WTC11 (cell line): ENCODE data around the gene TBC1D4.

Source experiments
- CBFB ChIP-seq: sonication (generic); formaldehyde crosslinking; IDR thresholded peaks from 2 replicates; pipeline ENCODE4 v1.8.1; 2022; ENCODE audit warnings: mild to moderate bottlenecking, low read depth, missing genetic modification reagents
- CREB1 ChIP-seq: sonication (generic); formaldehyde crosslinking; IDR thresholded peaks from 2 replicates; pipeline ENCODE4 v1.8.0; 2023; ENCODE audit warnings: mild to moderate bottlenecking, missing genetic modification reagents
- CREM ChIP-seq: sonication (generic); formaldehyde crosslinking; IDR thresholded peaks from 2 replicates; pipeline ENCODE4 v1.8.1; 2022; ENCODE audit warnings: mild to moderate bottlenecking, missing genetic modification reagents, moderate library complexity
- KAT7 ChIP-seq: sonication (generic); formaldehyde crosslinking; IDR thresholded peaks from 2 replicates; pipeline ENCODE4 v1.8.1; 2023; ENCODE audit warnings: missing genetic modification reagents, mild to moderate bottlenecking, borderline replicate concordance
- MYBL2 ChIP-seq: sonication (generic); formaldehyde crosslinking; IDR thresholded peaks from 2 replicates; pipeline ENCODE4 v1.8.1; 2023; ENCODE audit warnings: mild to moderate bottlenecking, moderate library complexity, missing genetic modification reagents
- NFE2L1 ChIP-seq: sonication (generic); formaldehyde crosslinking; IDR thresholded peaks from 2 replicates; pipeline ENCODE4 v1.8.1; 2023; ENCODE audit warnings: missing genetic modification reagents
- TEAD4 ChIP-seq: sonication (generic); formaldehyde crosslinking; IDR thresholded peaks from 2 replicates; pipeline ENCODE4 v1.8.0; 2022; ENCODE audit warnings: mild to moderate bottlenecking, missing genetic modification reagents
- ZNF121 ChIP-seq: sonication (generic); formaldehyde crosslinking; IDR thresholded peaks from 2 replicates; pipeline ENCODE4 v1.8.0; 2023; ENCODE audit warnings: missing genetic modification reagents
- TF ChIP-seq, protein P1 (sequence below): fragments of 200-600 bp; IDR thresholded peaks from 2 replicates; pipeline ENCODE4 v1.8.0; 2022; ENCODE audit warnings: antibody characterized with exemption
- TF ChIP-seq, protein P2 (sequence below): fragments of 250-450 bp; sonication (Bioruptor Pico); IDR thresholded peaks from 2 replicates; pipeline ENCODE4 v1.9.0; 2021; ENCODE audit warnings: mild to moderate bottlenecking, borderline replicate concordance
- TF ChIP-seq, protein P3 (sequence below): sonication (generic); formaldehyde crosslinking; IDR thresholded peaks from 2 replicates; pipeline ENCODE4 v1.8.0; 2023; ENCODE audit warnings: mild to moderate bottlenecking, missing genetic modification reagents
- TF ChIP-seq, protein P4 (sequence below): sonication (generic); formaldehyde crosslinking; IDR thresholded peaks from 2 replicates; pipeline ENCODE4 v1.8.1; 2022; ENCODE audit warnings: mild to moderate bottlenecking, moderate library complexity, missing genetic modification reagents
- TF ChIP-seq, protein P5 (sequence below): sonication (generic); formaldehyde crosslinking; IDR thresholded peaks from 2 replicates; pipeline ENCODE4 v1.8.0; 2023; ENCODE audit warnings: missing genetic modification reagents
- TF ChIP-seq, protein P6 (sequence below): sonication (generic); formaldehyde crosslinking; IDR thresholded peaks from 2 replicates; pipeline ENCODE4 v1.8.0; 2023; ENCODE audit warnings: missing genetic modification reagents, mild to moderate bottlenecking, borderline replicate concordance

DNA sequence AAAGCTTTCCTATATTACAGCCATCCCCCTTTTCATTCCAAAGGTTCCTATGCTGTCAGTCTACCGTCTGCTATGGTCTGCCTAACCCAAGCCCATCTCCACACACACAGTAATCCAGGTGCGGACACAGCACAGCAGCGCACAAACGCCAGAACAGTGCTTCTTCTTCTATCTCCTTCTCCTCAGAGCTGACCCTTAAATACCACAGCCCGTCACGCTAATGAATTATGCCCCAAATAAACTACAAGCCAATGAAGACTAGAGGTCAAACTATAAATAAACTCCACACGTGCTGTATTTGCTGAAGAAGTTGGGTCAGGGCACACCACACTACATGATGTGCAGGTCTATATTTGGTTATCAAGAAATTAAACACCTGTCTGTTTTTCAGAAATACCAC, 71.8 kb downstream of the TBC1D4 start:
- TF ChIP-seq KAT7 (CRISPR knock-in tag): no peak
- no peak for TF ChIP-seq MYBL2
- no peak for TF ChIP-seq CBFB (CRISPR knock-in tag)
- TF ChIP-seq, protein P1, sequence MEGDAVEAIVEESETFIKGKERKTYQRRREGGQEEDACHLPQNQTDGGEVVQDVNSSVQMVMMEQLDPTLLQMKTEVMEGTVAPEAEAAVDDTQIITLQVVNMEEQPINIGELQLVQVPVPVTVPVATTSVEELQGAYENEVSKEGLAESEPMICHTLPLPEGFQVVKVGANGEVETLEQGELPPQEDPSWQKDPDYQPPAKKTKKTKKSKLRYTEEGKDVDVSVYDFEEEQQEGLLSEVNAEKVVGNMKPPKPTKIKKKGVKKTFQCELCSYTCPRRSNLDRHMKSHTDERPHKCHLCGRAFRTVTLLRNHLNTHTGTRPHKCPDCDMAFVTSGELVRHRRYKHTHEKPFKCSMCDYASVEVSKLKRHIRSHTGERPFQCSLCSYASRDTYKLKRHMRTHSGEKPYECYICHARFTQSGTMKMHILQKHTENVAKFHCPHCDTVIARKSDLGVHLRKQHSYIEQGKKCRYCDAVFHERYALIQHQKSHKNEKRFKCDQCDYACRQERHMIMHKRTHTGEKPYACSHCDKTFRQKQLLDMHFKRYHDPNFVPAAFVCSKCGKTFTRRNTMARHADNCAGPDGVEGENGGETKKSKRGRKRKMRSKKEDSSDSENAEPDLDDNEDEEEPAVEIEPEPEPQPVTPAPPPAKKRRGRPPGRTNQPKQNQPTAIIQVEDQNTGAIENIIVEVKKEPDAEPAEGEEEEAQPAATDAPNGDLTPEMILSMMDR: no peak
- TF ChIP-seq, protein P2, sequence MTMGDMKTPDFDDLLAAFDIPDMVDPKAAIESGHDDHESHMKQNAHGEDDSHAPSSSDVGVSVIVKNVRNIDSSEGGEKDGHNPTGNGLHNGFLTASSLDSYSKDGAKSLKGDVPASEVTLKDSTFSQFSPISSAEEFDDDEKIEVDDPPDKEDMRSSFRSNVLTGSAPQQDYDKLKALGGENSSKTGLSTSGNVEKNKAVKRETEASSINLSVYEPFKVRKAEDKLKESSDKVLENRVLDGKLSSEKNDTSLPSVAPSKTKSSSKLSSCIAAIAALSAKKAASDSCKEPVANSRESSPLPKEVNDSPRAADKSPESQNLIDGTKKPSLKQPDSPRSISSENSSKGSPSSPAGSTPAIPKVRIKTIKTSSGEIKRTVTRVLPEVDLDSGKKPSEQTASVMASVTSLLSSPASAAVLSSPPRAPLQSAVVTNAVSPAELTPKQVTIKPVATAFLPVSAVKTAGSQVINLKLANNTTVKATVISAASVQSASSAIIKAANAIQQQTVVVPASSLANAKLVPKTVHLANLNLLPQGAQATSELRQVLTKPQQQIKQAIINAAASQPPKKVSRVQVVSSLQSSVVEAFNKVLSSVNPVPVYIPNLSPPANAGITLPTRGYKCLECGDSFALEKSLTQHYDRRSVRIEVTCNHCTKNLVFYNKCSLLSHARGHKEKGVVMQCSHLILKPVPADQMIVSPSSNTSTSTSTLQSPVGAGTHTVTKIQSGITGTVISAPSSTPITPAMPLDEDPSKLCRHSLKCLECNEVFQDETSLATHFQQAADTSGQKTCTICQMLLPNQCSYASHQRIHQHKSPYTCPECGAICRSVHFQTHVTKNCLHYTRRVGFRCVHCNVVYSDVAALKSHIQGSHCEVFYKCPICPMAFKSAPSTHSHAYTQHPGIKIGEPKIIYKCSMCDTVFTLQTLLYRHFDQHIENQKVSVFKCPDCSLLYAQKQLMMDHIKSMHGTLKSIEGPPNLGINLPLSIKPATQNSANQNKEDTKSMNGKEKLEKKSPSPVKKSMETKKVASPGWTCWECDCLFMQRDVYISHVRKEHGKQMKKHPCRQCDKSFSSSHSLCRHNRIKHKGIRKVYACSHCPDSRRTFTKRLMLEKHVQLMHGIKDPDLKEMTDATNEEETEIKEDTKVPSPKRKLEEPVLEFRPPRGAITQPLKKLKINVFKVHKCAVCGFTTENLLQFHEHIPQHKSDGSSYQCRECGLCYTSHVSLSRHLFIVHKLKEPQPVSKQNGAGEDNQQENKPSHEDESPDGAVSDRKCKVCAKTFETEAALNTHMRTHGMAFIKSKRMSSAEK (CRISPR knock-in tag): no peak
- TF ChIP-seq, protein P3, sequence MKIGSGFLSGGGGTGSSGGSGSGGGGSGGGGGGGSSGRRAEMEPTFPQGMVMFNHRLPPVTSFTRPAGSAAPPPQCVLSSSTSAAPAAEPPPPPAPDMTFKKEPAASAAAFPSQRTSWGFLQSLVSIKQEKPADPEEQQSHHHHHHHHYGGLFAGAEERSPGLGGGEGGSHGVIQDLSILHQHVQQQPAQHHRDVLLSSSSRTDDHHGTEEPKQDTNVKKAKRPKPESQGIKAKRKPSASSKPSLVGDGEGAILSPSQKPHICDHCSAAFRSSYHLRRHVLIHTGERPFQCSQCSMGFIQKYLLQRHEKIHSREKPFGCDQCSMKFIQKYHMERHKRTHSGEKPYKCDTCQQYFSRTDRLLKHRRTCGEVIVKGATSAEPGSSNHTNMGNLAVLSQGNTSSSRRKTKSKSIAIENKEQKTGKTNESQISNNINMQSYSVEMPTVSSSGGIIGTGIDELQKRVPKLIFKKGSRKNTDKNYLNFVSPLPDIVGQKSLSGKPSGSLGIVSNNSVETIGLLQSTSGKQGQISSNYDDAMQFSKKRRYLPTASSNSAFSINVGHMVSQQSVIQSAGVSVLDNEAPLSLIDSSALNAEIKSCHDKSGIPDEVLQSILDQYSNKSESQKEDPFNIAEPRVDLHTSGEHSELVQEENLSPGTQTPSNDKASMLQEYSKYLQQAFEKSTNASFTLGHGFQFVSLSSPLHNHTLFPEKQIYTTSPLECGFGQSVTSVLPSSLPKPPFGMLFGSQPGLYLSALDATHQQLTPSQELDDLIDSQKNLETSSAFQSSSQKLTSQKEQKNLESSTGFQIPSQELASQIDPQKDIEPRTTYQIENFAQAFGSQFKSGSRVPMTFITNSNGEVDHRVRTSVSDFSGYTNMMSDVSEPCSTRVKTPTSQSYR: no peak
- no peak for TF ChIP-seq TEAD4 (CRISPR knock-in tag)
- no peak for TF ChIP-seq CREM (CRISPR knock-in tag)
- TF ChIP-seq, protein P4, sequence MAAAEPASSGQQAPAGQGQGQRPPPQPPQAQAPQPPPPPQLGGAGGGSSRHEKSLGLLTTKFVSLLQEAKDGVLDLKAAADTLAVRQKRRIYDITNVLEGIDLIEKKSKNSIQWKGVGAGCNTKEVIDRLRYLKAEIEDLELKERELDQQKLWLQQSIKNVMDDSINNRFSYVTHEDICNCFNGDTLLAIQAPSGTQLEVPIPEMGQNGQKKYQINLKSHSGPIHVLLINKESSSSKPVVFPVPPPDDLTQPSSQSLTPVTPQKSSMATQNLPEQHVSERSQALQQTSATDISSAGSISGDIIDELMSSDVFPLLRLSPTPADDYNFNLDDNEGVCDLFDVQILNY (CRISPR knock-in tag): no peak
- TF ChIP-seq, protein P5, sequence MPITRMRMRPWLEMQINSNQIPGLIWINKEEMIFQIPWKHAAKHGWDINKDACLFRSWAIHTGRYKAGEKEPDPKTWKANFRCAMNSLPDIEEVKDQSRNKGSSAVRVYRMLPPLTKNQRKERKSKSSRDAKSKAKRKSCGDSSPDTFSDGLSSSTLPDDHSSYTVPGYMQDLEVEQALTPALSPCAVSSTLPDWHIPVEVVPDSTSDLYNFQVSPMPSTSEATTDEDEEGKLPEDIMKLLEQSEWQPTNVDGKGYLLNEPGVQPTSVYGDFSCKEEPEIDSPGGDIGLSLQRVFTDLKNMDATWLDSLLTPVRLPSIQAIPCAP (CRISPR knock-in tag): no peak
- TF ChIP-seq CREB1 (CRISPR knock-in tag): no peak
- TF ChIP-seq NFE2L1 (CRISPR knock-in tag): no peak
- TF ChIP-seq ZNF121: no peak
- TF ChIP-seq, protein P6, sequence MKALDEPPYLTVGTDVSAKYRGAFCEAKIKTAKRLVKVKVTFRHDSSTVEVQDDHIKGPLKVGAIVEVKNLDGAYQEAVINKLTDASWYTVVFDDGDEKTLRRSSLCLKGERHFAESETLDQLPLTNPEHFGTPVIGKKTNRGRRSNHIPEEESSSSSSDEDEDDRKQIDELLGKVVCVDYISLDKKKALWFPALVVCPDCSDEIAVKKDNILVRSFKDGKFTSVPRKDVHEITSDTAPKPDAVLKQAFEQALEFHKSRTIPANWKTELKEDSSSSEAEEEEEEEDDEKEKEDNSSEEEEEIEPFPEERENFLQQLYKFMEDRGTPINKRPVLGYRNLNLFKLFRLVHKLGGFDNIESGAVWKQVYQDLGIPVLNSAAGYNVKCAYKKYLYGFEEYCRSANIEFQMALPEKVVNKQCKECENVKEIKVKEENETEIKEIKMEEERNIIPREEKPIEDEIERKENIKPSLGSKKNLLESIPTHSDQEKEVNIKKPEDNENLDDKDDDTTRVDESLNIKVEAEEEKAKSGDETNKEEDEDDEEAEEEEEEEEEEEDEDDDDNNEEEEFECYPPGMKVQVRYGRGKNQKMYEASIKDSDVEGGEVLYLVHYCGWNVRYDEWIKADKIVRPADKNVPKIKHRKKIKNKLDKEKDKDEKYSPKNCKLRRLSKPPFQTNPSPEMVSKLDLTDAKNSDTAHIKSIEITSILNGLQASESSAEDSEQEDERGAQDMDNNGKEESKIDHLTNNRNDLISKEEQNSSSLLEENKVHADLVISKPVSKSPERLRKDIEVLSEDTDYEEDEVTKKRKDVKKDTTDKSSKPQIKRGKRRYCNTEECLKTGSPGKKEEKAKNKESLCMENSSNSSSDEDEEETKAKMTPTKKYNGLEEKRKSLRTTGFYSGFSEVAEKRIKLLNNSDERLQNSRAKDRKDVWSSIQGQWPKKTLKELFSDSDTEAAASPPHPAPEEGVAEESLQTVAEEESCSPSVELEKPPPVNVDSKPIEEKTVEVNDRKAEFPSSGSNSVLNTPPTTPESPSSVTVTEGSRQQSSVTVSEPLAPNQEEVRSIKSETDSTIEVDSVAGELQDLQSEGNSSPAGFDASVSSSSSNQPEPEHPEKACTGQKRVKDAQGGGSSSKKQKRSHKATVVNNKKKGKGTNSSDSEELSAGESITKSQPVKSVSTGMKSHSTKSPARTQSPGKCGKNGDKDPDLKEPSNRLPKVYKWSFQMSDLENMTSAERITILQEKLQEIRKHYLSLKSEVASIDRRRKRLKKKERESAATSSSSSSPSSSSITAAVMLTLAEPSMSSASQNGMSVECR (CRISPR knock-in tag): no peak
